Measurements from ENCODE around the gene E4F1. TPM values are rescaled to one million over a fixed set of nuclear protein-coding genes. Genes with fewer than 3 reads are reported as not detected.

The E4F1 gene
- total and polyA plus RNA-seq, 2 of the 8 experiments (the other 6 are each of a cell fraction or from before 2014, with no cell fraction given) = 22.2 to 27.0 TPM

GRCh38 chr16:2253293-2253692, 29.9 kb downstream of the E4F1 start:
- Histone ChIP-seq H3K36me3 (ENCODE audit: control insufficient read depth in 2 of 4, insufficient read depth in 4 of 4, low read length in 3 of 4) (peaks cover 27 to 61% (median 47%) of the 10 kb centered on the region in 4 experiments), H3K27ac (ENCODE audit: low read depth, low read length) (no peak overlapping the region), H3K9ac (replicated peaks in 1 of 4; ENCODE audit: extremely low read depth in 1 of 4, low read depth in 3 of 4, low read length in 3 of 4) (no peak overlapping the region), H2BK20ac (ENCODE audit: low read length) (no peak overlapping the region), H4K5ac (ENCODE audit: insufficient read length, low read depth, low read length) (no peak overlapping the region), H3K18ac (ENCODE audit: extremely low read depth, low read length) (no peak overlapping the region), H4K20me1 (replicated peaks in 1 of 2; ENCODE audit: control insufficient read depth in 1 of 2, insufficient read depth in 2 of 2, low read length in 2 of 2) (peaks cover 15 to 18% of the 10 kb centered on the region in 2 experiments), H4K8ac (ENCODE audit: extremely low read depth, insufficient read depth, low read length) (no peak overlapping the region), H2BK5ac (ENCODE audit: low read depth, low read length) (no peak overlapping the region; the same call in 1 of the 2 replicates), H4K91ac (replicated peaks; ENCODE audit: insufficient read length, low read length) (no peak overlapping the region), H2BK12ac (ENCODE audit: low read depth, low read length) (no peak overlapping the region), H2AFZ (ENCODE audit: low read length) (no peak overlapping the region), H3K4me2 (ENCODE audit: insufficient read depth in 1 of 2, low read depth in 2 of 2, low read length in 2 of 2) (no peak overlapping the region), H3K23ac (ENCODE audit: insufficient read length) (no peak overlapping the region), H3K4me3 (ENCODE audit: extremely low read depth in 1 of 4, insufficient read depth in 2 of 4, low read depth in 3 of 4, low read length in 4 of 4) (no peak overlapping the region), H3K4ac (replicated peaks; ENCODE audit: insufficient read length, low read depth, low read length) (no peak overlapping the region), H2BK15ac (ENCODE audit: low read length) (no peak overlapping the region), H3K79me1 (ENCODE audit: low read depth, low read length) (peaks cover 8% of the 10 kb centered on the region; the same call in 1 of the 2 replicates), H2BK120ac (replicated peaks; ENCODE audit: low read depth, low read length) (no peak overlapping the region), H3K79me2 (ENCODE audit: control insufficient read depth in 1 of 2, insufficient read depth in 2 of 2, low read length in 2 of 2) (peaks cover 0 to 29% of the 10 kb centered on the region in 2 experiments; a peak in 2 of 4 replicates), H3K23me2 (ENCODE audit: low read depth, low read length) (peaks cover 5% of the 10 kb centered on the region; the same call in 1 of the 2 replicates), H2AK5ac (ENCODE audit: low read depth, low read length) (no peak overlapping the region), H3K4me1 (replicated peaks in 1 of 4; ENCODE audit: control insufficient read depth in 3 of 4, insufficient read depth in 4 of 4, low read length in 3 of 4) (peaks cover 4 to 6% (median 5%) of the 10 kb centered on the region in 4 experiments; a peak in 6 of 7 replicates), H3K14ac (ENCODE audit: insufficient read length) (no peak overlapping the region), H3K27me3 (replicated peaks in 1 of 4; ENCODE audit: control insufficient read depth in 3 of 4, extremely low read depth in 1 of 4, insufficient read depth in 3 of 4, low read length in 3 of 4) (no peaks in the 10 kb centered on the region), H3K9me3 (ENCODE audit: insufficient read depth in 2 of 2, low read depth in 1 of 2, low read length in 1 of 2) (no peaks in the 10 kb centered on the region), H3K56ac (replicated peaks; ENCODE audit: insufficient read length, low read depth, low read length) (no peak overlapping the region)
- WGBS, 2 experiments (ENCODE audit: extremely low coverage in 1 of 2, insufficient coverage in 1 of 2, insufficient read length in 1 of 2, insufficient replicate concordance in 2 of 2, low coverage in 1 of 2, low lambda C conversion rate in 2 of 2, missing lambda C conversion rate in 1 of 2) = 91% methylated on average over 10 of the region's 11 CpGs; no CpG with 5 or more reads in 1 of the 2 experiments
- TF ChIP-seq RXRA (IDR thresholded peaks at IDR 0.05; ENCODE audit: insufficient read depth, low read depth, low read length) (no peak), SP4 (IDR thresholded peaks at IDR 0.05; ENCODE audit: low read length) (no peak), POLR2AphosphoS5 (IDR thresholded peaks at IDR 0.05; ENCODE audit: low read depth, low read length) (peak; percentile 23), SP2 (IDR thresholded peaks at IDR 0.05; ENCODE audit: low read length) (no peak)
- FAIRE-seq (no peak), DNase-seq (ENCODE audit: low read depth in 1 of 2, low spot score in 2 of 2) (no peak)
- ChIA-PET CTCF (ENCODE audit: partially characterized antibody) (interaction anchor here (1.1 to 2.6 kb wide), 7 partner anchors 10 to 174 kb away, joined by 3 to 10 read pairs (median 4); no protein-coding TSS in a partner anchor), POLR2A (ENCODE audit: partially characterized antibody) (interaction anchor here (0.6 to 13.9 kb wide), 11 partner anchors 13 to 262 kb away, joined by 3 to 228 read pairs (median 9); partner anchors contain the start of genes DNASE1L2, E4F1, RNPS1 and TRAF7)
